HG03025 (cell line): ENCODE data around the gene TTC38.
"Not testable (repeated sequence)": the region's sequence is repeated elsewhere in the genome, so short reads cannot be mapped to it uniquely, and the experiment has no call there.

ENCODE experiments used
- ATAC-seq: cut with Tn5 transposase; IDR thresholded peaks from one replicate; pipeline ENCODE4 v1.9.1; 2021; ENCODE audit warnings: mild to moderate bottlenecking, moderate library complexity; ENCODE audit not compliant: unreplicated experiment, low FRiP score

TTC38 gene

DNA sequence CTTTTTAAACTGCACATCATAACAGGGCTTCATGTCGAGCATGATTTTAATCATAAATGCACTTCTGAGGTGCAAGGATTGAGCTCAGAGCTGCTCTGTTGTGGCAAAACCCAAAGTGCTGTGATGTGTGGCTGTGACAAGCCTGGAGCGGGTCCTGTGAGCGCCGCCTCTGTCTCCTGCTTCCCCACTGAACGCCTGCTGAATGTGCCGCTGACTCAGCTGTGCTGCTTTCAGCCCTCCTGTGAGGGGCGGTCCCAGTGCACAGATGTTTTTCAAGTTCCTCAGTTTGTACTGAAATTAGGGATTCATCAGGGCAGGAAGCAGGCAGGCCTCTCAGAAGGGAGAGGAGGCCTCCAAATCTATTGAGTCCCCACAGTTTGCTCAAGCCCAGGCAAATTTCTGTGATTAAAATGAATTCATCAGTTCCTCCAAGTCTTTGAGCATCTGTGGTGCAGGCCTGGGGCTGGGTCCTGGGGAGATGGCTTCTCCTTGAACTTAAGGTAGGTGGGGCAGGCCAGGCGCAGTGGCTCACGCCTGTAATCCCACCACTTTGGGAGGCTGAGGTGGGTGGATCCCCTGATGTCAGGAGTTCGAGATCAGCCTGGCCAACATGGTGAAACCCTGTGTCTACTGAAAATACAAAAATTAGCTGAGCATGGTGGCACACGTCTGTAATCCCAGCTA lies 25.9 kb downstream of the TTC38 start:
- no peak for ATAC-seq

DNA sequence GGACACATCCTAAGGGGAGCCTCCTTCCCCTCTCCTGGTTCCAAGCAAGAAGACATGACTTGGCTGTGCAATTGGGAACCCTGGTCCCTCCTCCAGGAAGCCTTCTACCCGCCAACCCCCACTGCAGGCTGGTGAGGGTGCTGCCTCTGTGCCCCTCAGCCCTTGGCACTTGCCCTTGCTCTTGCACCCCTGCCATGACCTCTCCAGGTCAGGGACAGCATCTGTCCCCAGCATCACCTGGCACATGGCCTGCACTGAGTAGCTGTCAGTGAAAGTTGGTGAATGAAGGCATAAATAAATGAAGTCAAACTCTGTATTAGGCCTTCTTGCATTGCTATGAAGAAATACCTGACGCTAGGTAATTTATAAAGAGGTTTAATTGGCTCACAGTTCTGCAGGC lies 27.0 kb downstream of the TTC38 start:
- ATAC-seq: no peak

DNA sequence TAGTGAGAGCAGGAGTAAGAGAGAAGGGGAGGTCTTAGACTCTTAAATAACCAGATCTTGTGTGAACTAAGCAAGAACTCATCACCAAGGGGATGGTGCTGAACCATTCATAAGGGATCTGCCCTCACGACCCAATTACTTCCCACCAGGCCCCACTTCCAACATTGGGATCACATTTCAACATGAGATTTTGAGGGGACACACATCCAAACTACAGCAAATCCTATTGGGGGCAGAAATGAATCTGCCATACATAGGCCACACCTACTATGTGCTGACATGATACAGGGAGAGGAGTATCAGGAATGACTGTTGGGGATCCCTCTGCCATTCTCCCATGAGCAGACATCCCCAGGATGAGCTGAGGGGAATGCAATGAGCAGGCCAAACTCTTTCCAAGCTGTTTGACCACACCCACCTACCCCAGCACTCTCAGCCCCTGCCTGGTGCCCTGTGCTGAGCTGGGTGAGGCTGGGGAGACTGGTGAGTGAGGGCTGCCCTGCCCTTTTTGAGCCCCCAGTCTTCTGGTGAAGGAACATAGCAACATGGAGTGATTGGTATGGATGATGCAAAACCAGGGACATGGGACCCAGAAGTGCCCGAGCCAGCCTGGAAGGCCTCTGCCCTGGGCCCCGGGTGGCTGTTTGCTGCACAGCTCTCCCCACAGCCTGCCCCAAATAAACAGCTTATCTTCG lies 27.6 kb downstream of the TTC38 start:
- no peak for ATAC-seq

DNA sequence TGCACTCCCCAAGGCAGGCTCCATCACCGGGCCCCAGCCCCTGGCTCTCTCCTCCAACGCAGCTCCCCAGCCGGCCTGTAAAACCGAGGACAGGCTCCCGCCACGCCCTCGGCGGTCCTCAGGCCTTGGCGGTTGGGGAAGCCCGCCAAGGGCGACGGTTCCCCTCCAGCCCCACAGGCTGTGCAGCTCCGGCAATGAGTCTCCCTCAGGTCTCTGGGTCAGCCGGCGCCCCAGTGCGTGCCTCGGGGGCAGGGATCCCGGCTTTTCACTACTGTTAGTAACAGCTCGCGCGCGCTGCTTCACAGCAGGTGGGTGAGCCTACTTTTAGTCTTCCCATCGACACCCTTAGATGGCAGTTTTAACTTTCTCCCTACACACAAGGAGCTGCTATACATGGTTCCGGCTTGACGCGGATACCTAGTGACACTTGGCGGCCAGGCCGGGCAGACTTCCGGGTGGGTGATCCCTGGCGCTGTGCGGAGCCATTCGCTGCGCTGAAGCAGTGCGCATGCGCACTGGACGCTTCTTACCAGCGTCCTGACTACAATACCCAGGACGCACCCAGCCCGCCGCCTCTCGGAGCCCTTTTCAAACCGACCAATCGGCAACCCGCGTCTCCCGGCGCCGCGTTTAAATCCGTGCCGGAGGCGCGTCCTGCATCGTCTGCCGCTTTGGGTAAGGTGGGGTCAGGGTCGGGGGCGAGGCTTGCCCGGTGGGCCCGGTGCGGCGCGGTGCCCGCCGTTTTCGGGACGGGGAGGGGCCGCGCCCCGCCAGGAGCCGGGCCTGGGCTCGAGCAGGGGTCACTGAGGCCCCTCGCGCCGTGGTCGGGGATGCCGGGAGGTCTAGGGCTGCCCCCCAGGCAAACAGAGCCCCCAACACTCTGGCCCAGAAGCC lies 28.7 kb downstream of the TTC38 start, which contains the start of gene GTSE1:
TSS of gene GTSE1 (plus strand) at position 614 of the 894 bp plus-strand sequence. CDS start 531 bp downstream, outside the sequence.
- peak; percentile 85 for ATAC-seq

DNA sequence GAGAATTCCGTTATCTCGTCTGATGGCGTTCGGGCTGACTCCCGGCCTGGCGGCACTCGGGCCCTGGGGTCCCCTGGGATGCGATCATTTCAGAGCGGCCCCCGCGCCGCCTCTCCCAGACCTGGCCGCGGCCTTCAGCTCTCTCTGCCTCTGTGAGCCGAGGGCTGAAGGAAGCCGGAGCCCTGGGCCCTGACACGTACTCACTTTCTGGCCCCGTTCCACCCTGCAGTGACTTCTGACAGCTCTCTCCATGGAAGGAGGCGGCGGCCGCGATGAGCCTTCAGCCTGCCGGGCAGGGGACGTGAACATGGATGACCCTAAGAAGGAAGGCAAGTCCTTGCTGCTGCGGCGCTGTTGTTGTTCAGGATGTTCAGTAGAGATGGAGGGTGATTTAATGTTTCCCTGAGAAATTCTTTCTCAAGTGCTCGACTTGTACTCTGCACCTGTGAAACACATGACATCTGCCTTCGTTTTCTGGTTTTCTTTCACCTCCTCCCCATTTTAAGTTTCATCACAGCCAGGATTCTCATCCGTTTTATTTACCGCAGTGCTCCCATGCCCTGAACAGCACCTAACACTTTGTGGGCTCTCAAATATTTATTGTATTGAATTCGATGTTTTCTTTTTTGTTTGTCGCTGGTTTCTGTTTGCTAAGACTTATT lies 29.5 kb downstream of the TTC38 start:
- no peak for ATAC-seq

DNA sequence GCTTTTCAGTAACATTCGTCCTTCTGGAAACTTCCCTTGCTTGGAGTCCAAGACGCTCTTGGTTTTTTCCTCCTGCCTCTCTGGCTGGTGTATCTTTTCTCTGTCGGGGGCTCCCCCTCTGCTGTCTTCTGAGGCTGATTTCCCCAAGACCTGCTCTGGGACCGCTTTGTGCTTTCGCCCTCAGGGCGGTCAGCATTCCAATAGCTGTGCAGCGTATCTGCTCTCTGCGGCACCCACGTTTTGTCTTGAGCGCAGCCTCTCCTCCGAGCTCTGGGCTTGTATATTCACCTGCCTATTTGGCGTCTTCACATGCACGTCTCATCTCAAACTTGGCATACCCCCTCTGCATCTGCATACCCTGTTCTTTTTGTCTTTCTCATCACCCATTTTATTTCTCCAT lies 31.3 kb downstream of the TTC38 start:
- no peak for ATAC-seq

DNA sequence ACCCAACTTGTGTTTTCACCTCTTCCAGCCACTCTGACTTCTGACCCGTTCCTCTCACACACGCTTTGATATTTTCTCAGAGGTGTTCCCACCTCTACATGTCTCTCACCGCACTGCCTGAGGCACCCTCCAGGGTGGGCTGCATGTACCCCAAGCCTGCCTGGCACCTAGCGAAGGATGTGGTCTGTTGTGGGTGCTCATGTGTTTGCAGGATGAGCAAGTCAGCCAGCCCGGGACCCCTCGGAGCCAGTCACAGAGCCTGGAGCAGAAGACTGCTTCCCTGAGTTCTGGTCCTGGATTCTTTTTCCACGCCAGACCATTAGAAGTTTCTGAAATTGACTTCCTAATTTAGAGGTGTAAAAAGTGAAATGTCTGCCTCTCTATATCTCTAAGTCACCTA lies 32.7 kb downstream of the TTC38 start:
- ATAC-seq: no peak

DNA sequence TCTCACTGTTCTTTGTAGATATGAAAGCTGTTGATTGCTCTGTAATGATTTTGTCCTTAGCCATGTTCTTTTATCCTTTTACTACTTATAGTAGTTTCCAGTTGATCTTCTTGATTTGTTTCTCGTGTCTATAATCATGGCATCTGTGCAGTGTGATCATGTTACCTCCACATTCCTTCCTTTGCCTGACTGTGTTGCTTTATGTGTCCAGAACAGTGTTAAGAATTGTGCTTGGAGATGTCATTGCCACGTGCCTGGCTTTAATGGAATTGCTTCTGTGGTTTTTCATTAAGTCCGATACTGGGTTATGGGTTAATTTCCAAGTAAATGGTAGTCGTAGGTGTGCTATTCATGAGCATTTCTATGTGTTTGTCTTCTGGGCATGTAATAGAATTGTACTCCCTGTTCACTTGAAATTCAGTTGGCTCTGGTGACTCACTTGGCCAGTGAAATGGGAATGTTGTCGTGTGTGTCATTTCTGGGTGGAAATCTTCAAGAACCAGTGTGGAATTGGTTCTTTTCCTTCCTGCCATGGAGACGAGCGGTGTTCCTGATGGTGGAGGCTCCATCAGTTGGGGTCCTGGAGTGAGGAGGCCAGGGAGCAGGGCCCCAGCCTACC lies 35.6 kb downstream of the TTC38 start:
- no peak for ATAC-seq

DNA sequence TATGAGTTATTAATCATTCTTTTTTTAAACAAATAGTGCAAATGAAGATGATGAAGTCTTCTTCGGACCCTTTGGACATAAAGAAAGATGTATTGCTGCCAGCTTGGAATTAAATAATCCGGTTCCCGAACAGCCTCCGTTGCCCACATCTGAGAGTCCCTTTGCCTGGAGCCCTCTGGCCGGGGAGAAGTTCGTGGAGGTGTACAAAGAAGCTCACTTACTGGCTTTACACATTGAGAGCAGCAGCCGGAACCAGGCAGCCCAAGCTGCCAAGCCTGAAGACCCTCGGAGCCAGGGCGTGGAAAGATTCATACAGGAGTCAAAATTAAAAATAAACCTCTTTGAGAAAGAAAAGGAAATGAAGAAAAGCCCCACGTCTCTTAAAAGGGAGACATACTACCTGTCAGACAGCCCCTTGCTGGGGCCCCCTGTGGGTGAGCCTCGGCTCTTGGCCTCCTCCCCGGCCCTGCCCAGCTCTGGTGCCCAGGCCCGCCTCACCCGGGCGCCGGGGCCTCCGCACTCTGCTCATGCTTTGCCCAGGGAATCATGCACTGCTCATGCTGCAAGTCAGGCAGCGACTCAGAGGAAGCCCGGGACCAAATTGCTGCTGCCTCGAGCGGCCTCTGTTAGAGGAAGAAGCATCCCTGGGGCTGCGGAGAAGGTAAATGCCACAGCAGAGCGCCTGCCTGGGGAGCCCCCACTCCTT lies 40.6 kb downstream of the TTC38 start:
- ATAC-seq: no peak

DNA sequence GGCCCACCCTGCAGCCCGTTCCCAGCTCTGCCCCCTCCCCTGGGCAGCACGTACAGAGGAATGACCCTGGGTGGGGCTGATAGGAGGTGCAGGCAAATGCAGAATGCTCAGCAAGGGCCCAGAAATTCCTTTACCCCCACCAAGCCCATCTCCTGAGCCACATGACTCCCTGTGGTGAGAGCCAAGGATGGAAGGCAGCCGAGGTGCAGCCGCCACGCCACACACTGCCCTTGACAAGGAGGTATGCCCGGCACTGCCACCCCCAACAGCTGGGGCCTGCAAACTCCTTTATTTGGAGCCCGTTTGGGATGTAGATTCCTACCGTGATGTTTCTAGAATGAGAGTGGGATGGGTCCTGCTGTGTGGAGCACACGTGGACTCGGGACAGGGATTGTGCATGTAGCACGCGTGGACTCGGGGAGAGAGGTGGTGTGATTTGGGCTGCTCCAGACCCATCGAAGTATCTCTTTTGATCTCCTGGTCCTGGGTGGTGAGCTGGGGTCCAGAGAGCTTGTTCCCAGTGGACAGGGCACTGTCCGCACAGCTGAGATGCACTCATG lies 41.8 kb downstream of the TTC38 start:
- no peak for ATAC-seq

DNA sequence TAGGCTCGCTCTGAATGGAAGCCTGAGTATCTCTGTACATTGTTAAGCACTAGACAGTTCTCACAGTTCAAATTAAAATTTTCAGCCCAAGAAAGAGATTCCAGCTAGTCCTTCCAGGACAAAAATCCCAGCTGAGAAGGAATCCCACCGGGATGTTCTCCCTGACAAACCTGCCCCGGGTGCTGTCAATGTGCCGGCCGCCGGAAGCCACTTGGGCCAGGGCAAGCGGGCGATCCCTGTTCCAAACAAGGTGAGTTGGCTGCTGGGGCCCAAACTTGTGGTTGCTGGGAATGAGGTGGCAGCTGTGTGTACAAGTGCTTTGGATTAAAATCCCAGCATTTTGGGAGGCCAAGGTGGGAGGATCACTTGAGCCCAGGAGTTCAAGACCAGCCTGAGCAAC lies 44.2 kb downstream of the TTC38 start:
- no peak for ATAC-seq

DNA sequence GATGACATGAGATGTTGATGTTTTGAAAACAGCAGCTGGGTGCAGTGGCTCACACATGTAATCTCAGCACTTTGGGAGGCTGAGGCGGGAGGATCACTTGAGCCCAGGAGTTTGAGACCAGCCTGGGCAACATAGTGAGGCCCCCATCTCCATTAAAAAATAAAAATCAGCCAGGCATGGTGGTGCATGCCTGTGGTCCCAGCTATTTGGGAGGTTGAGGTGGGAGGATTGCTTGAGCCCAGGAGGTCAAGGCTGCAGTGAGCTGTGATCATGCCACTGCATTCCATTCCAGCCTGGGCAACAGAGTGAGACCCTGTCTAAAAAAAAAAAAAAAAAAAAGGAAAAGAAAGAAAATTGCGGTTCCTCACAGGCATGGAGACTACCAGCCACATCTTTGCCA lies 45.0 kb downstream of the TTC38 start:
- not testable (repeated sequence) for ATAC-seq

DNA sequence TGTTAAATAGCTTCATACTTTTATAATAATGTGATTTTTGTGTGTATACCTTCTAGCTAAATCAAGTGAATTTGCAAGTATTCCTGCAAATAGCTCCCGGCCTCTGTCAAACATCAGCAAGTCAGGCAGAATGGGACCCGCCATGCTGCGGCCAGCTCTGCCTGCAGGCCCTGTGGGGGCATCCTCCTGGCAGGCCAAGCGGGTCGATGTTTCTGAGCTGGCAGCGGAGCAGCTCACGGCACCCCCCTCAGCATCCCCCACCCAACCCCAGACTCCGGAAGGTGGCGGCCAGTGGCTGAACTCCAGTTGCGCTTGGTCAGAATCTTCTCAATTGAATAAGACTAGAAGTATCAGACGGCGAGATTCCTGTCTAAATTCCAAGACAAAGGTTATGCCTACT lies 48.2 kb downstream of the TTC38 start:
- ATAC-seq: no peak

DNA sequence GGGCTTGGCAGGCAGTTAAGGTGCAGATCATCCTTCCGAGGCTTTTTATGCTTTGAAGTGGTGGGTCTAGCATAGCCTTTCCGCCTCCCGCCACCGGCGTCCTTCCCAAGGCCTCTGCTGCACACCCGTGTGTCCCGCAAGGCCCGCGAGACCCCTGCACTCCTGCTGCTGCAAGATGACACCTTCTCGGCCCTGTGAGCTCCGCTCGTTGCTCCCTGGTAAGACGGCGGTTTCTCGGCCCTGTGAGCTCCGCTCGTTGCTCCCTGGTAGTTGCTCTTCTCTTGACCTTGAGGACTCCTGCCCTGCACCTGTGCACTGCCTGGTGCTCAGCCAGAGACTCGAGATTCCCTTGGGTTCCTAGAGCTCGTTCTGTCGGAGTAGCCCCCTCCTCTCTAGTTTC lies 49.8 kb downstream of the TTC38 start:
- ATAC-seq: no peak

DNA sequence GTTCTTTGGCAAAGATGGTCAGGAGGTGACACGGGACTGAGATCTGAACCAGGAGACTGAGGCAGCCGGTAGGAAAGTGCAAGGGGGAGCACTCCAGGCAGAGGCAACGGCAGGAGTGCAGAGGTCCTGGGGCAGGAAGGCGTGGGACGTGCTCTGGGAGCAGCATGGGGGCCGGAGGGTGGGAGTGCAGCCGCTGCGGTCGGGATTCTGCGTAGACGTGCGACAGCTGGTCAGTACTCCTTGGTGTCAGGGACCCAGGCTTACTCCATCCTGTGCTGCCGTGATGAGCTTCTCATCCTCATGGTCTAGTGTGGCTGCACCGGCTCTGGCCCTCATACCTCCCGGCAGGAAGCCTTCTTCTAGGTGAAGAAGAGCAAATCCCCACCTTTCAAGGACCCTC lies 50.8 kb downstream of the TTC38 start:
- ATAC-seq: no peak

DNA sequence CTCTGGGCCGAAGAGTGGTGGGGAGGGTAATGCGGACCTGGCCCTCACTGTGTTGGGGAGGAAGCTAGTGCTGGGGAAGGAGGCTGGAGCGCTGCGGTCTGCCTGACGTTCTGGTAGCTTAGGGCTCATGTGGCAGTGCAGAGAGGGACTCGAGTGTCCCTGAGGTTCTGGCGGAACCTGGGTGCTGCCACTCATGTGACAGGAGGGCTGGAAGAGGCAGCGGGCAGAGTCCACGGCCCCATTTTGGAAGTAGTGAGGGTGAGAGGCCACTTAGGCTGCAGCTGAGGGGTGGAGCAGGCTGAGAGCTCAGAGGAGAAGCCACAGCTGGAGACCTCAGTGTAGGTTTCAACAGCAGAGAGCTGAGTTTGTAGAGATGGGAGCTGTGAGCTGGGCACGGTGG lies 51.5 kb downstream of the TTC38 start:
- ATAC-seq: no peak

DNA sequence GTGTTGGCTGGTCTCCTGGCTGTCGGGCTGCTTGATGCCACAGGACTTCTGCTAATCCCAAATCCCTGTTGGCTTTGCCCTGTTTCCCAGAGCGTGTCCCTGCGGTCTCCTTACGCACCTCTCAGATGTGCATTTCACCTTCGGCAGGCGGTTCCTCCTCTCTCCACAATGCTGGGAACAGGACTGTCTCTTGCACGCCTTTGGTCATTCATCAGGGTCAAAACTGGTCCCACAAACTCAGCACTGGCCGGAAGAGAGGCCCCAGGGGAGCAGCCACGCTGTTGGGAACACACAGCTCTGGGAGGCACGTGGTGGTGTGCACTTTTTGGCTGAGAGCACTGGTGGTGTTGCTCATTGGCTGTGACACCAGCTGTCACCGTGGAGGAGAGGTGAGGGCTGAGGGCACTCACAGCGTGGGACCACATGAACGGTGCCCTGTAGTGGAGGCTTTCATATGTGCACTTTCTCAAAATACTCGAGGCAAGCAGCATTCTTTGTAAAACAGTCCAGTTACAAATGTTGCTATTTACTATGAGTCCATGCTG lies 52.4 kb downstream of the TTC38 start:
- ATAC-seq: no peak

DNA sequence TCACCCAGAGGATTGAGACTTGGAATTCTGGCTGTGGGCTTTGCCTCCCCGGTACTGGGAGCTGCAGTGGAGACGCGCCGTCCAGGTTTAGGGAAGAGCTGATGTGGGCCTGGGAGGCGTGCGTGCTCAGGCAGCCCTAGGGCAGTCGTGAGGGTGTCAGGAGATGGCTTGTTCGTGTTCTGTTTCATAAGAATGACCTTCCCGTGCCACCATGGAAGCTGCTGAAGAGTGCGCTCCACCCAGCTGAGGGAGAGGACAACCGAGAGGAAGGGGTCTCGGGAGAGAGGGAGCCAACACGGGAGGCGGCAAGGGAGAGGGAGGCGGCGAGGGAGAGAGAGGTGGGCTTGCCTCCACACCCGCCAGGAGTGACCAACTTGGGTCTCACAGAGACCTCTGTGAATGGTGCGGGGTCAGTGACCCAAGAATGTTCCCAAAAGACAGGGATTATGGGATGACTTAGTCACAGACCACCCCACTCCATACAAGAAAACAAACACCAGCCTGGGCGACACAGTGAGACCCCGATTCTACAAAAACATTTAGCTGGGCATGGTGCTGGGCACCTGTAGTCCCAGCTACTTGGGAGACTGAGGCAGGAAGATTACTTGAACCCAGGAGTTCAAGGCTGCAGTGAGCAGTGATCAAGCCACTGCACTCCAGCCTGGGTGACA lies 53.0 kb downstream of the TTC38 start:
- ATAC-seq: no peak

DNA sequence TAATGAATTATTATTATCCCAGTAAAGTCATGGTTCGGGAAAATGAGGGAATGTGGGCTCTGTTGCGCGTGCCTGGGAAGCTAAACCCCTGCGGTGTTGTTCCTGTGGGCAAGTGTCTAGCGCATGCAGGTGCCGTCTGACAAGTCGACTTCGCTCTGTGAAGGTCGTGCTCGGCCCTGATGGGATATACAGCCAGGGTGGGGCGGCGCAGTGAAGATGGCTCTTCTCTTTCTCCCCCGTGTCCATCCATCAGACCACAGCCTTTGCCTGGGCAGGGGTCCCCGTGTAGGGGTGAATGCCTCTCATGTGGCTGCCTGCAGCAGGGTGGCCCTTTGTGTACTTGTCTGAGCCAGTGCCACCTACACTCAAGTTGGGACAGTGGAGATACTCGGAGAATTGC lies 54.9 kb downstream of the TTC38 start:
- no peak for ATAC-seq
